GM18909 (cell line): ENCODE data around the gene KCNRG.
"Not testable (repeated sequence)": the region's sequence is repeated elsewhere in the genome, so short reads cannot be mapped to it uniquely, and the experiment has no call there.

ENCODE experiments used
- ATAC-seq: cut with Tn5 transposase; IDR thresholded peaks from one replicate; pipeline ENCODE4 v1.9.1; 2021; ENCODE audit warnings: mild to moderate bottlenecking; ENCODE audit not compliant: unreplicated experiment, poor library complexity

KCNRG gene, protein sequence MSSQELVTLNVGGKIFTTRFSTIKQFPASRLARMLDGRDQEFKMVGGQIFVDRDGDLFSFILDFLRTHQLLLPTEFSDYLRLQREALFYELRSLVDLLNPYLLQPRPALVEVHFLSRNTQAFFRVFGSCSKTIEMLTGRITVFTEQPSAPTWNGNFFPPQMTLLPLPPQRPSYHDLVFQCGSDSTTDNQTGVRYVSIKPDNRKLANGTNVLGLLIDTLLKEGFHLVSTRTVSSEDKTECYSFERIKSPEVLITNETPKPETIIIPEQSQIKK

GRCh38 chr13:50015258-50015657 lies at the start of gene KCNRG:
TSS of gene KCNRG (plus strand) at chr13:50015444. CDS start at chr13:50015494, 50 bp downstream.
- ATAC-seq: no peak

DNA sequence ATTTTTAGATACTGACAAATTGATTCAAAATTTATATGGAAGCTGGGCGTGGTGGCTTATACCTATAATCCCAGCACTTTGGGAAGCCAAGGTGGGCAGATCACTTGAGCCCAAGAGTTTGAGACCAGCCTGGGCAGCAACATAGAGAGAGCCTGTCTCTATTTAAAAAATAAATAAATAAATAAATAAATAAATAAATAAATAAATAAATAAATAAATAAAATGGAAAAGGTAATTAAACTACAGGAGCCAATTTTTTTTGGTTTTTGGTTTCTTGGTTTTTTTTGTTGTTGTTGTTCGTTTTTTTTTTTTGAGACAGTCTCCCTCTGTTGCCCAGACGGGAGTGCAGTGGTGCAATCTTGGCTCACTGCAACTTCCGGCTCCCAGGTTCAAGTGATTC lies 47.8 kb upstream of the KCNRG start:
- no peak for ATAC-seq

DNA sequence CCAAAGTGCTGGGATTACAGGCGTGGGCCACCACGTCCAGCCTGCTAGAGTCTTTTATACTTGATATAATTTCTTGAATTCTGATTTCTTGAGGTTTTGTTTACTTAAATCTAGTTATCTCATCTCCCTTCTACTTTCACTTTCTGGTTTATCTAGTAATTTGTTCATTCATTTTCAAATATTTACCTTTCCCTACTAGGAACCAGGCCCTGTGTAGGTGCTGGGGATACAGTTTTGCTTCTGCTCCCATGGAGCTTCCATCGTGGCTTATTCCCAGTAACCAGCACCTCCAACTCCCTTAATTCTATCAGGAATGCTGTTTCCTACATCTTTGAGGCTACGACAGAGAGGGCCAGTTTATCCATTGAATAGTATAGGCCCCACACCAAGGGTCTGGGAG lies 42.5 kb upstream of the KCNRG start:
- ATAC-seq: no peak

- ATAC-seq: no peak
These were observed 39.4 kb upstream of the KCNRG start for GRCh38 chr13:49975826-49976225.

GRCh38 chr13:49976314-49977258 lies 38.7 kb upstream of the KCNRG start:
- peak; percentile 74 for ATAC-seq

GRCh38 chr13:49977992-49978391 lies 37.3 kb upstream of the KCNRG start:
- ATAC-seq: no peak

DNA sequence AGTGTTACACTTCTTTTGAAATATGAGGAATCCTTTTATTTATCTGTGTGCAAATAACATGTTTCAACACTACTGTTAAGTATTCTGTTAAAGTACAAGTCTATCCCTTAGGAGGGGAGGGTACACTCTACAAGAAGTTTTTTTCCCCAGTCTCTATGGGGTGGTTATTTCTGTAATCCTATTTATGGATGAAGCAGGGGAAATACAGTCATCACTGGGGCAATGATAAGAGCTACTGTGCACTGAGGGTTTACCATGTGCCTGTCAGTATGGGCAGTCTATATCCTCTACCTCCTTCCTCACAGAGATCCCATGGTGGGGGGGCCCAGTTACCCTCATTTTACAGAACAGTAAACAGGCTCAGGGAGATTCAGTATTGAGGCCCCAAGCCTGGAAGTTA lies 35.0 kb upstream of the KCNRG start:
- ATAC-seq: no peak

DNA sequence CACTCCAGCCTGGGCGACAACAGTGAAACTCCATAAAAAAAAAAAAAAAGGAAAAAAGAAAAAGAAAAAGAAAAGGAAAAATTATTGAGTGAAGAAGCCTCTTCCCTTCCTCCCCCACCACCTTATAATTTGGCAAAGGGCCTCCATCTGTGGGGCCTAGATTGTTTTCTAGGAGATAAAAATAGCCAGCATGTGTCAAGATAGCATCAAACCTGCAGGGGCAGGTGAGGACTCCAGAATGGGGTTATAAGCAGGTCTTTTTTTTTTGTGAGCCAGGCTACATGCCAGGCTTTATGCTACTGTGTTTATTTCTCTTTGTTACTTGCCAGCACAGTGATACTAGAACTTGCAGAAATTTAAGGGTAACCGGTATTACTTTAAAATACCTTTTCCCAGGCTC lies 30.1 kb upstream of the KCNRG start:
- no peak for ATAC-seq

DNA sequence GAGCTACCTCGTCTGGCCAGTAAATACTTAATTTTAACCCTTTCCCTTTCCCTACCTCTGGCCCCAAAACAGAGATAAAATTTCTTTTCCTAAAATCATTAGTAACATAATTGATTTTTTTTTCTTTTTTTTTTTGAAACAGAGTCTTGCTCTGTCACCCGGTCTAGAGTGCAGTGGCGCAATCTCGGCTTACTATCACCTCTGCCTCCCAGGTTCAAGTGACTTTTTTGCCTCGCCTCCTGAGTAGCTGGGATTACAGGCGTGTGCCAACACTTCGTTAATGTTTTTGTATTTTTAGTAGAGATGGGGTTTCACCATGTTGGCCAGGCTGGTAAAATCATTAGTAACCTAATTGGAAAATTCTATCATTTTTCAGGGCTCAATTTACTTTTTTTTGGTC lies 28.8 kb upstream of the KCNRG start:
- ATAC-seq: no peak

DNA sequence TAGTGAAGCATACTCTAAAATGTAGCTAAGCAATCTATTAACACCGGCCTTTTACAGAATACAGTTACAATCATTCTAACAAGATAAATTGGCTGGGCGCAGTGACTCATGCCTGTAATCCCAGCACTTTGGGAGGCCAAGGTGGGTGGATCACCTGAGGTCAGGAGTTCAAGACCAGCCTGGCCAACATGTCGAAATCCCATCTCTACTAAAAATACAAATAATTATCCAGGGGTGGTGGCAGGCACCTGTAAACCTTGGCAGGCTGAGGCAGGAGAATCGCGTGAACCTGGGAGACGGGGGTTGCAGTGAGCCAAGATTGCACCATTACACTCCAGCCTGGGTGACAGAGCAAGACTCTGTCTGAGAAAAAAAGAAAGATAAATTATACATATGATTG lies 24.6 kb upstream of the KCNRG start:
- ATAC-seq: not testable (repeated sequence)

DNA sequence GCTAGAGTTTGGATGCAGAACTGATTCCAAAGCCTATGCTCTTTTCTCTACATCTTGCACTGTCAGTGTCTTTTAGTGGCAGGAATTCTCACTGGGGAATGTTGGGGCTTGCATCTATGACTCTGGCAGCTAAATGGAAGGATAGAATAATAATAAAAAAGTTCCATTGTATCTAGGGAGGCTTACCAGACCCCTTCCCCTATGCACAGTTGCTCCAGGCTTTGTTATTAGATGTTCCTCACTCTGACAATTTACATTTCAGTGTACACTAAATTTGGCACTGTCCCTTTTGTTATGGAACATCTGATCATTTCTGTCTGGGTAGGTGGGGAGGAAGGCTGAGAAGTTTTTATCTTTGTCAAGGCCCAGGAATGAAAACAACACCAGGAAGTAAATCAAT lies 22.1 kb upstream of the KCNRG start:
- ATAC-seq: no peak

- no peak for ATAC-seq
These were observed 21.6 kb upstream of the KCNRG start for GRCh38 chr13:49993666-49994065.

DNA sequence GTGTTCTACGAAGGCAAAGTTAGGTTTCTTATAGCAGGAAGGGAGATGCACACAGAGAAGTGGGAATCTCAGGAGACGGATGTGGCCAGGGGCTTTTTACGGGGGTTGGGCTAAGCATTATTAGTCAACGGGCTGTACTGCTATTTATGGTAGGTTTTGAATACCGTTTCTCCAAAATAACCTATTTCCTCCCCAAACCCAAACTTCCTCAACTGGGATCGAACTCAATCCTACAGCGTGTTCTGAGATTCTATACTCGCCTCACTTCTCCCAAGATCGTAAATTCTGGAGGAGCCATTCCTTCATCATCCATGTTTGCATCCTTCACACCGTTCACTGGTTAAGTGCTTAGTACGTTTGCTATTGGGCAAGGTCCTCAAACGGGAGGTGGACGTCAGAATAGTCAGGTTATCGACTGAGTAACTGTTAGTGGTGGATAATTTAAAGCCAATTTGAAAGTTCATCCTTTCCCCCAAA lies 19.6 kb upstream of the KCNRG start:
- ATAC-seq: no peak

GRCh38 chr13:49996161-49996915 lies 18.9 kb upstream of the KCNRG start:
- peak; percentile 60 for ATAC-seq

- peak; percentile 80 for ATAC-seq
These were observed 18.0 kb upstream of the KCNRG start, which contains the start of gene TRIM13 for GRCh38 chr13:49996951-49997895. TSS of gene TRIM13 (plus strand) at chr13:49997042. CDS start at chr13:50011941, 14,899 bp downstream.

DNA sequence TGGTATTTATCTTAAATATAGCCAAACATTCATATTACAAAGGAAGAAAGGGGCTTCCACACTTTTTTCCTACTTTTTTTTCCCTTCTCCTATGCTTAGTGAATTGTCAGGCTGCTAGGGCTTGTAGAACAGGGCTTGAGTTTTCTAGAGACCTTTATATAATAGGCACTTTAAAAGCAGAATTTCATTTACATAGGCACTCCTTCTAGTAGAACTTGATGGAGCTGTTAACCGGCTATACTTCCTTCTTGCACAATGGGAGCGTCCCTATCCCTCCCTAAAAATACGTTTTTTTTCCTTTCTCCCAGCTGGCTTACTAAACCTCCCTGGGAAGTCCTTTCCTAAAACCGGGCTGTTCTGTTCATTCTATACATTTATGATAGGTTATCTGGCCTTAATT lies 17.3 kb upstream of the KCNRG start:
- ATAC-seq: no peak

- no peak for ATAC-seq
These were observed 16.3 kb upstream of the KCNRG start for GRCh38 chr13:49998714-49999624.

DNA sequence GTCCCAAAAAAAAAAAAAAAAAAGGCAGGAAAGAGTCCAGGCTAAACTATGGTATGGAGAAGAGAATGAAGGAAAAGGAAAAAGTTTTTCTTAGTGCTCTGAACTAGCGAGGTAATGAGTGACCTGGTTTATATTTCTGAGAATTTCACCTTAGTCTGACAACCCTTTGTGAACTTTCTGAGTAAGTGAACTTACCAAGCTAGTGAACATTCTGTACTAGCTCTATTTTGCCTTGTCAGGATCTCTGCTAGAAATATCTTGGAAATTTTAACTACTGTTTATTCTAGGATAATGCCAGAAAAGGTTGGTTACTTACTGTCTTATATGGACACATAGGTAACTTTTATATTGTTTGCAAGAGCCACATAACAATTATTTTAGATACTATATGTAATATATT lies 14.0 kb upstream of the KCNRG start:
- no peak for ATAC-seq
